A549 (cell line): ENCODE measurements around the gene OOSP3.

Experiments used
- BHLHE40 ChIP-seq: IDR thresholded peaks from 2 replicates; pipeline ENCODE4 v1.6.1; 2012; ENCODE audit warnings: low read depth, low read length, inconsistent platforms
- CBX2 ChIP-seq: fragments of 200-600 bp; sonication (generic); IDR thresholded peaks from 2 replicates; pipeline ENCODE4 v1.6.1; 2016; ENCODE audit warnings: low read depth, mild to moderate bottlenecking, borderline replicate concordance
- CEBPB ChIP-seq, 2 experiments: fragments of >200 bp in 1 of 2; sonication (Bioruptor Twin) in 1 of 2; formaldehyde crosslinking in 1 of 2; IDR thresholded peaks; 2 replicates each; pipeline ENCODE4 v1.6.1; 2012 to 2016
- EHMT2 ChIP-seq: fragments of 200-600 bp; sonication (generic); IDR thresholded peaks from 2 replicates; pipeline ENCODE4 v1.6.1; 2016; ENCODE audit warnings: antibody characterized with exemption, low read depth, mild to moderate bottlenecking, moderate library complexity
- MYC ChIP-seq: IDR thresholded peaks from 2 replicates; pipeline ENCODE4 v1.6.1; 2012; ENCODE audit warnings: mild to moderate bottlenecking, inconsistent platforms, low read length, improper control_type of control experiment, borderline replicate concordance
- POLR2A ChIP-seq: IDR thresholded peaks from 2 replicates; pipeline ENCODE4 v1.6.1; 2012; ENCODE audit warnings: mild to moderate bottlenecking, low read length
- RAD21 ChIP-seq, 2 experiments: fragments of >200 bp in 1 of 2; sonication (Bioruptor Twin) in 1 of 2; formaldehyde crosslinking in 1 of 2; IDR thresholded peaks in 1 of 2; conservative IDR thresholded peaks in 1 of 2; 2 replicates in 1 of 2; 3 replicates in 1 of 2; pipeline ENCODE4 v1.6.1; 2012 to 2018; ENCODE audit warnings: inconsistent platforms in 1 of 2
- RARB ChIP-seq: fragments of 250-450 bp; sonication (Bioruptor Pico); IDR thresholded peaks from 2 replicates; pipeline ENCODE4 v1.8.0; 2021; ENCODE audit warnings: mild to moderate bottlenecking, moderate library complexity
- SMC3 ChIP-seq: fragments of >200 bp; sonication (Bioruptor Twin); formaldehyde crosslinking; IDR thresholded peaks from 3 replicates; pipeline ENCODE4 v1.6.1; 2018; ENCODE audit warnings: inconsistent platforms
- ZC3H11A ChIP-seq: fragments of 450-650 bp; IDR thresholded peaks from 2 replicates; pipeline ENCODE4 v1.6.1; 2014; ENCODE audit warnings: antibody characterized with exemption, mild to moderate bottlenecking
- TF ChIP-seq, protein P1 (sequence below): fragments of >200 bp; sonication (Bioruptor Twin); formaldehyde crosslinking; IDR thresholded peaks from 3 replicates; pipeline ENCODE4 v1.5.1; 2016
- TF ChIP-seq, protein P2 (sequence below): IDR thresholded peaks from 2 replicates; pipeline ENCODE4 v1.6.1; 2012
- TF ChIP-seq, protein P3 (sequence below): fragments of 450-650 bp; IDR thresholded peaks from 2 replicates; pipeline ENCODE4 v1.6.1; 2014; ENCODE audit warnings: antibody characterized with exemption

DNA sequence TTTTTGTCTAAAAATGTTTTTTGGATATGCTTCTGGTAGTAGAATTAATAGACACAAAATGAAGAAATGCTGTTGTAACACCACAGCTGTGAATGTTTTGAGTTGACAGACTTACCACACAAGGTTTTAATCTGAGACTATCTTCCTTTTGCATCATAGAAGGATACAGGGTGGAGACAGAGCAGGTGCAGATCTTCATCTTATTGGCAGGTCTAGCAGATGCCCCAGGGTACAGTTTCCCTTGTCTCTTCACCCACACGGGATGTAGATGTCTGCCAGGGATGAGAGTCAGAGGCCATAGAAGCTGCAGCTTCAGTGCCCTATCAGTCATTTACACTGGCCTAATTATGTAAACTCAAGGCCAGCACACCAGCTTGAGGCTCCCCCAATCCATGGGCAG is 985 bp downstream of the OOSP3 start:
- TF ChIP-seq, protein P1, sequence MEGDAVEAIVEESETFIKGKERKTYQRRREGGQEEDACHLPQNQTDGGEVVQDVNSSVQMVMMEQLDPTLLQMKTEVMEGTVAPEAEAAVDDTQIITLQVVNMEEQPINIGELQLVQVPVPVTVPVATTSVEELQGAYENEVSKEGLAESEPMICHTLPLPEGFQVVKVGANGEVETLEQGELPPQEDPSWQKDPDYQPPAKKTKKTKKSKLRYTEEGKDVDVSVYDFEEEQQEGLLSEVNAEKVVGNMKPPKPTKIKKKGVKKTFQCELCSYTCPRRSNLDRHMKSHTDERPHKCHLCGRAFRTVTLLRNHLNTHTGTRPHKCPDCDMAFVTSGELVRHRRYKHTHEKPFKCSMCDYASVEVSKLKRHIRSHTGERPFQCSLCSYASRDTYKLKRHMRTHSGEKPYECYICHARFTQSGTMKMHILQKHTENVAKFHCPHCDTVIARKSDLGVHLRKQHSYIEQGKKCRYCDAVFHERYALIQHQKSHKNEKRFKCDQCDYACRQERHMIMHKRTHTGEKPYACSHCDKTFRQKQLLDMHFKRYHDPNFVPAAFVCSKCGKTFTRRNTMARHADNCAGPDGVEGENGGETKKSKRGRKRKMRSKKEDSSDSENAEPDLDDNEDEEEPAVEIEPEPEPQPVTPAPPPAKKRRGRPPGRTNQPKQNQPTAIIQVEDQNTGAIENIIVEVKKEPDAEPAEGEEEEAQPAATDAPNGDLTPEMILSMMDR: no peak
- TF ChIP-seq MYC (no peak), EHMT2 (no peak), POLR2A (no peak), CEBPB (IDR thresholded peaks at IDR 0.05) (no peak), SMC3 (no peak), RAD21 (conservative IDR thresholded peaks at IDR 0.05 in 1 of 2, IDR thresholded peaks at IDR 0.05 in 1 of 2) (no peak), RARB (CRISPR knock-in tag) (no peak), ZC3H11A (no peak), CBX2 (no peak), BHLHE40 (no peak)
- TF ChIP-seq, protein P2, sequence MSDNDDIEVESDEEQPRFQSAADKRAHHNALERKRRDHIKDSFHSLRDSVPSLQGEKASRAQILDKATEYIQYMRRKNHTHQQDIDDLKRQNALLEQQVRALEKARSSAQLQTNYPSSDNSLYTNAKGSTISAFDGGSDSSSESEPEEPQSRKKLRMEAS: no peak
- TF ChIP-seq, protein P3, sequence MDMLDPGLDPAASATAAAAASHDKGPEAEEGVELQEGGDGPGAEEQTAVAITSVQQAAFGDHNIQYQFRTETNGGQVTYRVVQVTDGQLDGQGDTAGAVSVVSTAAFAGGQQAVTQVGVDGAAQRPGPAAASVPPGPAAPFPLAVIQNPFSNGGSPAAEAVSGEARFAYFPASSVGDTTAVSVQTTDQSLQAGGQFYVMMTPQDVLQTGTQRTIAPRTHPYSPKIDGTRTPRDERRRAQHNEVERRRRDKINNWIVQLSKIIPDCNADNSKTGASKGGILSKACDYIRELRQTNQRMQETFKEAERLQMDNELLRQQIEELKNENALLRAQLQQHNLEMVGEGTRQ: no peak
